ENCODE results near the gene CEP350.

DNA sequence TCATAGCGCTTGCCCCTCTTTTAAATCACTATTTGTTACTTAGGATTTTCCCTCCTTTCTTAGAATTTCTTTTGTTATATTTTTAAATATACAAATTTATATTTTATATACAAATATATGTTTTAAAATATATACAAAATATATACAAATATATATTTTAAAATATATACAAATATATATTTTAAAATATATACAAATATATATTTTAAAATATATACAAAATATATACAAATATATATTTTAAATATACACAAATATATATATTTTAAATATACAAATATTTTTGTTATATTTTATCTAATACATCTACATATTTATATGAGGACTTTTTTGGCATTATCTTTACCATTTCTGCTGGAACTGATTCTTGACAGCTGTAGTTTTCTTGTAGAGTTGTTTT is 149.2 kb downstream of the CEP350 start:
- TF ChIP-seq EP300 (IDR thresholded peaks at IDR 0.05; ENCODE audit: low read depth) (no peak), POLR2A (IDR thresholded peaks at IDR 0.05) (no peak), POLR2AphosphoS5 (IDR thresholded peaks at IDR 0.05) (no peak)
- TF ChIP-seq, protein P1, sequence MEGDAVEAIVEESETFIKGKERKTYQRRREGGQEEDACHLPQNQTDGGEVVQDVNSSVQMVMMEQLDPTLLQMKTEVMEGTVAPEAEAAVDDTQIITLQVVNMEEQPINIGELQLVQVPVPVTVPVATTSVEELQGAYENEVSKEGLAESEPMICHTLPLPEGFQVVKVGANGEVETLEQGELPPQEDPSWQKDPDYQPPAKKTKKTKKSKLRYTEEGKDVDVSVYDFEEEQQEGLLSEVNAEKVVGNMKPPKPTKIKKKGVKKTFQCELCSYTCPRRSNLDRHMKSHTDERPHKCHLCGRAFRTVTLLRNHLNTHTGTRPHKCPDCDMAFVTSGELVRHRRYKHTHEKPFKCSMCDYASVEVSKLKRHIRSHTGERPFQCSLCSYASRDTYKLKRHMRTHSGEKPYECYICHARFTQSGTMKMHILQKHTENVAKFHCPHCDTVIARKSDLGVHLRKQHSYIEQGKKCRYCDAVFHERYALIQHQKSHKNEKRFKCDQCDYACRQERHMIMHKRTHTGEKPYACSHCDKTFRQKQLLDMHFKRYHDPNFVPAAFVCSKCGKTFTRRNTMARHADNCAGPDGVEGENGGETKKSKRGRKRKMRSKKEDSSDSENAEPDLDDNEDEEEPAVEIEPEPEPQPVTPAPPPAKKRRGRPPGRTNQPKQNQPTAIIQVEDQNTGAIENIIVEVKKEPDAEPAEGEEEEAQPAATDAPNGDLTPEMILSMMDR (IDR thresholded peaks at IDR 0.05): no peak

Data from transverse colon (tissue), 4 donors.